ENCODE results near the gene SERAC1. TPM values are rescaled to one million over a fixed set of nuclear protein-coding genes. Genes with fewer than 3 reads are reported as not detected.
"Not testable (repeated sequence)": the region's sequence is repeated elsewhere in the genome, so short reads cannot be mapped to it uniquely, and the experiment has no call there.

SERAC1 gene
- total RNA-seq, 1 experiment from 2014 or later, result 4.3 TPM

DNA sequence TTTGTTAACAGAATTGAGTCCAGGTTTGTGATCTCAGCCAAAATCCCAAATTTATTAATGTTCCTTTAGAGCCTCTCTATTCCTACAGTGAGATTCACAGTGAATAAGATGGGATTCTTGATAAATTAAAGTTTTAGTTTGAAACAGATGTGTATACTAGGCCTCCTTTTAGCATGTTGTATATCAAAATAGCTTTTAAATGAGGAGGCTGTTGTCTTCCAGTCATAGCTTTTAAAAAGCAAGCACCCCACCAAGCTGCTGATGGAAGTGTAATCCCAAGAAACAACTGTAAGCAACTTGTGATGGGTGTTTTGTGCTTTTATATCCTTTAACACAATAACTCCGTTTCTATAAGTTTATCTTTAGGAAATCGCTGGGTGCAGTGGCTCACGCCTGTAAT is 7.0 kb upstream of the SERAC1 start:
- no peak for DNase-seq (ENCODE audit: low read depth)

DNA sequence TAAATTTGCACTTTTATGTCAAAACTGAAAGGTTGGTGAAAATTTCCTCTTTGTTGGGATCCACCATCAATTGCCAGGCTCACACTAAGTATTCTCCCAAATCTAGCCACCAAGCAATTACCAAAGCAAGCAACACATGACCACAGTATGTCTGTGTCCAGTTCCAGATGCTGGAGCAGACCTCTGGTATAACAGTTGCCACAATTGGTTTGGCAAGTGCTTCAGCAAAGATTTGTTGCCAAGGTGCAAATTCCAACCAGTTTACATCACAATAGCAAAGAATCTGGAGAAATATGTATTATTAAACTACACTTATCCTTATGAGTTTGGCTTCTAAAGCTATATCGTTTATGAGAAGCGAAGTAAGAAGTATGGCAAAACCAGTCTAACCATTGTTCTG is 6.5 kb upstream of the SERAC1 start:
- DNase-seq (ENCODE audit: low read depth), result peak; percentile 6

DNA sequence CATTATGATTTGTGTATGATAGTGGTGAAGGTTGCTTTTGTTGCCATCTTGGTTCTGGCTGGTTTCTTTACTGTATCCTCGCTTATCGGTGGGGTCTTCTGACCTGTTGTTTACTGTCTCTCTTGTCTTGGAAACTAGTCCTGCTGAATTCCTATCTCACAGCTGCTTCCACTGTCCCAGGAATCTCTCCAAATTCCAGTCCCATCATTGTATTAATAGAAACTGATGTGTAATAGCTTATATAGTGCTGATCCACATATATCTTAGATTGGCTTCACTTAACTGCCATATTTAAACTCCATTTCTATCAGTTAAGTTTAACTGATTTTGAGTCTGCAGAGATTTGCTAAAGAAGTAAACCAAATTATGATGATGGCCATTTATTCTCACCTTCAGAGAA is 6.0 kb upstream of the SERAC1 start:
- DNase-seq (ENCODE audit: low read depth), result no peak

GRCh38 chr6:158172001-158172400 is 3.9 kb upstream of the SERAC1 start:
- DNase-seq (ENCODE audit: low read depth), result no peak

GRCh38 chr6:158170656-158171081 is 2.6 kb upstream of the SERAC1 start:
- DNase-seq (ENCODE audit: low read depth), result peak; percentile 92

DNA sequence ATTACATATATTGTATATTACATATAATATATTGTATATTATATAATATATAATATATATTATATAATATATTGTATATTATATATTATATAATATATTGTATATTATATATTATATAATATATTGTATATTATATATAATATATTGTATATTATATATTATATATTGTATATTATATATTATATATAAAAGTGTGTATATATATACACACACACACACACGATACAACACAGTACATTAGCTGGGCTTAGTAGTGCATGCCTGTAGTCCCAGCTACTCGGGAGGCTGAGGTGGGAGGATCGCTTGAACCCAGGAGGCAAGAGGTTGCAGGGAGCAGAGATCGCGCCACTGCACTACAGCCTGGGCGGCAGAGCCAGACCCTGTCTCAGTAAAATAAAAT is 1.6 kb upstream of the SERAC1 start:
- not testable (repeated sequence) for DNase-seq (ENCODE audit: low read depth)

DNA sequence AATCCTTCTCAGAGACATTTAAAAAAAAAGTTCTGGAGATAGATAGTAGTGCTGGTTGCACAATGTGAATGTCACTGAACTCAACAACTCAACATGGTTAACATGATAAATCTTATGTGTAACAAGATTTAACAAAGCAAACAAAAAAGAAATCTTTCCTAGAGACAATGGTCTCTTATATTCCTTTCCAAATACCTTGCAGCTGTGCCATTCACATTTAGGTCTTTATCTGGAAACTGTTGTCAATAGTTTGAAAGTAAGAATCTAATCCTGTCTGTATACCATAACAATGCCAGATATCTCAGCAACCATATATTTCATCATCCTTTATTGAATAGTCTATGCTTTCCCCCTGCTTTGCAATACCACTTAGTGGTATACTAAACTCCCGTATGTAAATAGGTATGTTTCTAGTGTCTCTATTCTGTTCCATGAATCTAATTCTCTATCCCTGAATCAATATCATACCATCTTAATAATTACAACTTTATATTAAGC is 2.1 kb downstream of the SERAC1 start:
- no peak for DNase-seq (ENCODE audit: low read depth)

GRCh38 chr6:158164579-158165170 is 3.4 kb downstream of the SERAC1 start:
- DNase-seq (ENCODE audit: low read depth), result no peak

GRCh38 chr6:158161566-158162254 is 6.4 kb downstream of the SERAC1 start:
- DNase-seq (ENCODE audit: low read depth), result no peak

GRCh38 chr6:158160932-158161539 is 7.0 kb downstream of the SERAC1 start:
- DNase-seq (ENCODE audit: low read depth), result peak; percentile 42

GRCh38 chr6:158158748-158159147 is 9.3 kb downstream of the SERAC1 start:
- no peak for DNase-seq (ENCODE audit: low read depth)

DNA sequence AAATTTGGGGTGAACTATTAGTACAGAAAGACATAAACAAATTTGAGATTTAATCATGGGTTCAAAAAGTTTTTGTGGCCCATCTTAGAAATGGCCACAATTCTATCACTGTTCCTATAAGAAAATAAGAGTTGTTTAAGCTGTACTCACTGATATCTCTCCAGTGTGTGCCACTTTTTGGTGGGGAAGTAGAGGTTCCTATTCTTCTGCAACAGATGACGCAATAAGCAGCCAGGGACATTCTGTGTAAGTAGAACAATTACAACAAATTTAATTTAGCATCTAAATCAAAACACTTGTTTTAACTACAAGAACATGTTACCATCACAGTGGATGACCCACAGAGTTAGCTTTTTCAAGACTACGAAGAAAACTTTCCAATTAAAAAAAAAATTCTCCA is 9.9 kb downstream of the SERAC1 start:
- no peak for DNase-seq (ENCODE audit: low read depth)

GRCh38 chr6:158157064-158157764 is 10.8 kb downstream of the SERAC1 start:
- peak; percentile 7 for DNase-seq (ENCODE audit: low read depth)

GRCh38 chr6:158154816-158155215 is 13.2 kb downstream of the SERAC1 start:
- no peak for DNase-seq (ENCODE audit: low read depth)

DNA sequence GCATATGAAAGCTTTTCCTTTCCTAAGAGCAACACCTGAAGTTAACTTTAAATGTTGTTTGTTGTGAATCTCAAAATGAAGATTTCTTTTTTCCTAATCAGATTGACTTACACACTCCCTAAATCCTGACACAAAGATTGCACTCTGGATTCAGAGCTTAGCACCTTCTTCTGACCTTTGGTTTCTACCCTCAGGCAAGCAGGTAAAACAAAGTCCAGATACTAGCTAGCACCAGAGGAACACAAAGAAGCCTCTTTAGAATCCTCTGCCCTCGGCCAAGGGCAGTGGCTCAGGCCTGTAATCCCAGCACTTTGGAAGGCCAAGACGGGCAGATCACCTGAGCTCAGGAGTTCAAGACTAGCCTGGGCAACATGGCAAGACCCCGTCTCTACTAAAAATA is 14.5 kb downstream of the SERAC1 start:
- no peak for DNase-seq (ENCODE audit: low read depth)

DNA sequence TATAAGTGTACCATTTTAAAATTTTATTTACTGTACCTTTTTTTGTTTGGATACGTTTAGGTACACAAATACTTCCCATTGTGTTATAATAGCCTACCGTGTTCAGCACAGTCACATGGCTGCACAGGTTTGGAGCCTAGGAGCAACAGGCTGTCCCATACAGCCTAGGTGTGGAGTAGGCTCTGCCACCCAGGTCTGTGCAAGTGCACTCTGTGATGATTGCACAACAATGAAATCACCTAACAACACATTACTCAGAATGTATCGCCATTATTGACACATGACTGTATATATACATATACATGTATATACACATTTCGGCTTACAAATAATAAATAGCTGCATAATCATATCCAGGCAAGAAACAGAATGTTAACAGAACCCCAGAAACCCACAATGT is 15.4 kb downstream of the SERAC1 start:
- DNase-seq (ENCODE audit: low read depth), result no peak

- not testable (repeated sequence) for DNase-seq (ENCODE audit: low read depth)
Measured at GRCh38 chr6:158152025-158152424, 16.0 kb downstream of the SERAC1 start.

- DNase-seq (ENCODE audit: low read depth), result peak; percentile 85
Measured at GRCh38 chr6:158150701-158151100, 17.4 kb downstream of the SERAC1 start.

DNA sequence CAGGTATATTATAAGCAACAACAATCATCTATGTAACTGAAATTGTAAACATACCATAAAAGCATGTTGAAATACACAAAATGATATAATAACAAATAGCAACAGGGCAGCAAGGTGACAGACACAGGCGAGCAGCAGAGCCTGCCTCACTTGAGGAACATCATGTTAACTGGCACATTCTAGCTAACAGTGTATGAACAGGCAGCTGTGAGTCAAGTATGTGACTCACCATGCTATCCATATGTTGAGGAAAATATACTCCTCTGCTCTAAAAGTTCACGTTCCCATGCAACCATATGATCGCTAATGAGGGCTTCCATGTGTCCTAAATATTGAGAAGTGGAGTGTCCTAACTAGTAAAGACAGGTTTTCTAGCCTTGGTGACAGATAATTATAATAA is 18.4 kb downstream of the SERAC1 start:
- DNase-seq (ENCODE audit: low read depth), result peak; percentile 73

DNA sequence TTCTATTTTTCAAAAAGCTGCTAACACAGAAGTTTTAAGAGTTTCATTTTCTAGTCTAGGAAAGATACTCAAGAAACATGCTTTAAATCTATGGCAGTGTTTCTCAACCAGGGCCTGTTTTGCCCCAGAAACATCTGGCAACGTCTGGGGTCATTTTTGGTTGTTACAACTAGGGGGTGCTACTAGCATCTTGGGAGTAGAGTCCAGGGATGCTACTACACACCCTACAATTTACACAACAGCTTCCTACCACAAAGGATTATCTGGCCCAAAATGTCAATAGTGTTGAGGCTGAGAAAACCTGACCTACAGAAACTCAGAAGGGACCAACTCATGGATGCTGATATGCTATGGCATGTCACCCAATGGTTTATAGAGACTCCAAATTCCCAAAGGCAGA is 24.4 kb downstream of the SERAC1 start:
- DNase-seq (ENCODE audit: low read depth), result peak; percentile 14

DNA sequence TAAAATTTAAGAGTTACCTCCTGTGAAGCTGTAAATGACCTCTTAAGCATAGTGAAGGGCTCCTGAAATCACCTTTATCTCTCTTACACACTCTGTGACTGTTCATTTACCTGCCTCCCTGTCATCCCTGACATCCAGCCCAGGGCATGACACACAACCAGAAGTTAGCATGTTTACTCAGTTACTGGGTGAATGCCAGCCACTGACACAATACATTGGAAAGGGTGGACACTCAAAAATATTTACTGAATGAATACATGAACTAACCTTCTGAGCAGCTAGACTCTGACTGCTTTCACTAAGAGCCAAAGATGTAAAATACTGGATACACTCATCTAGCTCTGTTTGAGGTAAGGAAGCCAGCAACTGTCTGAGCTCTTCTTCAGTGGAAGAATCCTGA is 25.3 kb downstream of the SERAC1 start:
- DNase-seq (ENCODE audit: low read depth), result peak; percentile 54

- peak; percentile 40 for DNase-seq (ENCODE audit: low read depth)
Measured at GRCh38 chr6:158131926-158132325, 36.1 kb downstream of the SERAC1 start.
